Measurements from ENCODE around the gene FARP1.

The FARP1 gene

GRCh38 chr13:98187965-98188261, 45.0 kb downstream of the FARP1 start:
- H4K91ac ChIP-seq (ENCODE audit: low read depth, low read length), result no peak overlapping the region
- H3K4ac ChIP-seq (ENCODE audit: low read depth, low read length), result no peak overlapping the region
- no peak for DNase-seq
- no peak overlapping the region for H2AFZ ChIP-seq (ENCODE audit: insufficient read depth, low read length, poor library complexity)
- H3K79me2 ChIP-seq (ENCODE audit: control insufficient read depth, insufficient read depth, low read length, poor library complexity), result peaks cover 2% of the 10 kb centered on the region
- H3K36me3 ChIP-seq (ENCODE audit: control insufficient read depth in 1 of 2, insufficient read depth in 2 of 2, low read length in 2 of 2), result no peaks in the 10 kb centered on the region
- WGBS (ENCODE audit: extremely low coverage, insufficient coverage, insufficient read length), result no CpG with 5 or more reads among the region's 7 CpGs
- no peak overlapping the region for H3K14ac ChIP-seq (ENCODE audit: low read length)
- H3K4me2 ChIP-seq (ENCODE audit: low read length), result no peak overlapping the region
- no peak overlapping the region for H3K27ac ChIP-seq (ENCODE audit: low read depth, low read length)
- H3K18ac ChIP-seq (ENCODE audit: low read length), result no peak overlapping the region
- no peak overlapping the region for H2AK5ac ChIP-seq (ENCODE audit: low read length)
- no peak overlapping the region for H2BK12ac ChIP-seq (ENCODE audit: low read length)
- H2BK120ac ChIP-seq (ENCODE audit: insufficient read depth, low read length, poor library complexity), result no peak overlapping the region
- no peak overlapping the region for H2BK5ac ChIP-seq (ENCODE audit: low read depth, low read length, poor library complexity)
- H3K4me1 ChIP-seq (ENCODE audit: control insufficient read depth in 1 of 2, insufficient read depth in 2 of 2, low read length in 2 of 2), result peaks cover 0 to 3% of the 10 kb centered on the region in 2 experiments
- H4K12ac ChIP-seq (ENCODE audit: low read depth, low read length), result no peak overlapping the region
- H3K9ac ChIP-seq (ENCODE audit: low read length), result no peak overlapping the region
- peaks cover 1% of the 10 kb centered on the region for H3K9me3 ChIP-seq (ENCODE audit: insufficient read depth, low read depth, low read length)
- H3K23ac ChIP-seq (ENCODE audit: low read length), result no peak overlapping the region
- H3K79me1 ChIP-seq (ENCODE audit: low read length), result no peaks in the 10 kb centered on the region
- H4K8ac ChIP-seq (ENCODE audit: low read depth, low read length), result no peak overlapping the region
- H3K27me3 ChIP-seq (ENCODE audit: insufficient read depth, low read length), result no peaks in the 10 kb centered on the region
- H3K4me3 ChIP-seq (ENCODE audit: low read depth, low read length), result no peak overlapping the region

- H4K12ac ChIP-seq (ENCODE audit: low read depth, low read length), result no peak overlapping the region
- no peak overlapping the region for H3K4me2 ChIP-seq (ENCODE audit: low read length)
- H3K4ac ChIP-seq (ENCODE audit: low read depth, low read length), result no peak overlapping the region
- no peak overlapping the region for H3K27ac ChIP-seq (ENCODE audit: low read depth, low read length)
- no peak overlapping the region for H4K8ac ChIP-seq (ENCODE audit: low read depth, low read length)
- H2AFZ ChIP-seq (ENCODE audit: insufficient read depth, low read length, poor library complexity), result no peak overlapping the region
- H3K9me3 ChIP-seq (ENCODE audit: insufficient read depth, low read depth, low read length), result peaks cover 1% of the 10 kb centered on the region
- no peak for DNase-seq
- H3K79me2 ChIP-seq (ENCODE audit: control insufficient read depth, insufficient read depth, low read length, poor library complexity), result peaks cover under 1% of the 10 kb centered on the region
- no peak overlapping the region for H2AK5ac ChIP-seq (ENCODE audit: low read length)
- no peak overlapping the region for H3K23ac ChIP-seq (ENCODE audit: low read length)
- H2BK120ac ChIP-seq (ENCODE audit: insufficient read depth, low read length, poor library complexity), result no peak overlapping the region
- H3K18ac ChIP-seq (ENCODE audit: low read length), result no peak overlapping the region
- no CpG with 5 or more reads among the region's 14 CpGs for WGBS (ENCODE audit: extremely low coverage, insufficient coverage, insufficient read length)
- H3K4me1 ChIP-seq (ENCODE audit: control insufficient read depth in 1 of 2, insufficient read depth in 2 of 2, low read length in 2 of 2), result peaks cover 0 to under 1% of the 10 kb centered on the region in 2 experiments
- H3K36me3 ChIP-seq (ENCODE audit: control insufficient read depth in 1 of 2, insufficient read depth in 2 of 2, low read length in 2 of 2), result no peaks in the 10 kb centered on the region
- no peak overlapping the region for H3K4me3 ChIP-seq (ENCODE audit: low read depth, low read length)
- no peak overlapping the region for H3K14ac ChIP-seq (ENCODE audit: low read length)
- H2BK5ac ChIP-seq (ENCODE audit: low read depth, low read length, poor library complexity), result no peak overlapping the region
- H2BK12ac ChIP-seq (ENCODE audit: low read length), result no peak overlapping the region
- no peaks in the 10 kb centered on the region for H3K27me3 ChIP-seq (ENCODE audit: insufficient read depth, low read length)
- no peak overlapping the region for H4K91ac ChIP-seq (ENCODE audit: low read depth, low read length)
- H3K9ac ChIP-seq (ENCODE audit: low read length), result no peak overlapping the region
- no peaks in the 10 kb centered on the region for H3K79me1 ChIP-seq (ENCODE audit: low read length)
Measured at GRCh38 chr13:98188544-98189166, 45.8 kb downstream of the FARP1 start.

GRCh38 chr13:98189841-98190505, 47.1 kb downstream of the FARP1 start:
- Histone ChIP-seq H3K14ac (ENCODE audit: low read length) (no peak overlapping the region), H3K4me1 (ENCODE audit: control insufficient read depth in 1 of 2, insufficient read depth in 2 of 2, low read length in 2 of 2) (no peaks in the 10 kb centered on the region), H2AK5ac (ENCODE audit: low read length) (no peak overlapping the region), H4K12ac (ENCODE audit: low read depth, low read length) (no peak overlapping the region), H3K27ac (ENCODE audit: low read depth, low read length) (no peak overlapping the region), H3K36me3 (ENCODE audit: control insufficient read depth in 1 of 2, insufficient read depth in 2 of 2, low read length in 2 of 2) (no peaks in the 10 kb centered on the region), H3K23ac (ENCODE audit: low read length) (no peak overlapping the region), H4K91ac (ENCODE audit: low read depth, low read length) (no peak overlapping the region), H4K8ac (ENCODE audit: low read depth, low read length) (no peak overlapping the region), H2BK5ac (ENCODE audit: low read depth, low read length, poor library complexity) (no peak overlapping the region), H3K27me3 (ENCODE audit: insufficient read depth, low read length) (no peaks in the 10 kb centered on the region), H3K18ac (ENCODE audit: low read length) (no peak overlapping the region), H3K4me2 (ENCODE audit: low read length) (no peak overlapping the region), H3K4ac (ENCODE audit: low read depth, low read length) (no peak overlapping the region), H2AFZ (ENCODE audit: insufficient read depth, low read length, poor library complexity) (no peak overlapping the region), H3K79me2 (ENCODE audit: control insufficient read depth, insufficient read depth, low read length, poor library complexity) (no peaks in the 10 kb centered on the region), H3K79me1 (ENCODE audit: low read length) (no peaks in the 10 kb centered on the region), H2BK12ac (ENCODE audit: low read length) (no peak overlapping the region), H2BK120ac (ENCODE audit: insufficient read depth, low read length, poor library complexity) (no peak overlapping the region), H3K9me3 (ENCODE audit: insufficient read depth, low read depth, low read length) (peaks cover 1% of the 10 kb centered on the region), H3K4me3 (ENCODE audit: low read depth, low read length) (no peak overlapping the region), H3K9ac (ENCODE audit: low read length) (no peak overlapping the region)
- DNase-seq, result no peak
- no CpG with 5 or more reads among the region's 4 CpGs for WGBS (ENCODE audit: extremely low coverage, insufficient coverage, insufficient read length)

GRCh38 chr13:98190889-98191444, 48.1 kb downstream of the FARP1 start:
- H3K23ac ChIP-seq (ENCODE audit: low read length), result no peak overlapping the region
- no peak overlapping the region for H4K12ac ChIP-seq (ENCODE audit: low read depth, low read length)
- no CpG with 5 or more reads among the region's 11 CpGs for WGBS (ENCODE audit: extremely low coverage, insufficient coverage, insufficient read length)
- H3K4me3 ChIP-seq (ENCODE audit: low read depth, low read length), result no peak overlapping the region
- no peaks in the 10 kb centered on the region for H3K79me1 ChIP-seq (ENCODE audit: low read length)
- H3K9ac ChIP-seq (ENCODE audit: low read length), result no peak overlapping the region
- H2AFZ ChIP-seq (ENCODE audit: insufficient read depth, low read length, poor library complexity), result no peak overlapping the region
- H3K14ac ChIP-seq (ENCODE audit: low read length), result no peak overlapping the region
- H2BK12ac ChIP-seq (ENCODE audit: low read length), result no peak overlapping the region
- H3K18ac ChIP-seq (ENCODE audit: low read length), result no peak overlapping the region
- no peaks in the 10 kb centered on the region for H3K79me2 ChIP-seq (ENCODE audit: control insufficient read depth, insufficient read depth, low read length, poor library complexity)
- H3K27me3 ChIP-seq (ENCODE audit: insufficient read depth, low read length), result no peaks in the 10 kb centered on the region
- no peak overlapping the region for H2BK5ac ChIP-seq (ENCODE audit: low read depth, low read length, poor library complexity)
- no peak overlapping the region for H2BK120ac ChIP-seq (ENCODE audit: insufficient read depth, low read length, poor library complexity)
- no peaks in the 10 kb centered on the region for H3K4me1 ChIP-seq (ENCODE audit: control insufficient read depth in 1 of 2, insufficient read depth in 2 of 2, low read length in 2 of 2)
- peaks cover 1% of the 10 kb centered on the region for H3K9me3 ChIP-seq (ENCODE audit: insufficient read depth, low read depth, low read length)
- no peak for DNase-seq
- no peak overlapping the region for H4K91ac ChIP-seq (ENCODE audit: low read depth, low read length)
- no peaks in the 10 kb centered on the region for H3K36me3 ChIP-seq (ENCODE audit: control insufficient read depth in 1 of 2, insufficient read depth in 2 of 2, low read length in 2 of 2)
- no peak overlapping the region for H2AK5ac ChIP-seq (ENCODE audit: low read length)
- no peak overlapping the region for H3K4ac ChIP-seq (ENCODE audit: low read depth, low read length)
- H3K4me2 ChIP-seq (ENCODE audit: low read length), result no peak overlapping the region
- no peak overlapping the region for H3K27ac ChIP-seq (ENCODE audit: low read depth, low read length)
- H4K8ac ChIP-seq (ENCODE audit: low read depth, low read length), result no peak overlapping the region

Measured in trophoblast cell (in vitro differentiated cells and primary cell).